ENCODE results near the gene FOXF2.

The FOXF2 gene

GRCh38 chr6:1390946-1391799 is 1.8 kb downstream of the FOXF2 start:
- DNase-seq (ENCODE audit: low read depth in 2 of 2, low spot score in 1 of 2): no peak

DNA sequence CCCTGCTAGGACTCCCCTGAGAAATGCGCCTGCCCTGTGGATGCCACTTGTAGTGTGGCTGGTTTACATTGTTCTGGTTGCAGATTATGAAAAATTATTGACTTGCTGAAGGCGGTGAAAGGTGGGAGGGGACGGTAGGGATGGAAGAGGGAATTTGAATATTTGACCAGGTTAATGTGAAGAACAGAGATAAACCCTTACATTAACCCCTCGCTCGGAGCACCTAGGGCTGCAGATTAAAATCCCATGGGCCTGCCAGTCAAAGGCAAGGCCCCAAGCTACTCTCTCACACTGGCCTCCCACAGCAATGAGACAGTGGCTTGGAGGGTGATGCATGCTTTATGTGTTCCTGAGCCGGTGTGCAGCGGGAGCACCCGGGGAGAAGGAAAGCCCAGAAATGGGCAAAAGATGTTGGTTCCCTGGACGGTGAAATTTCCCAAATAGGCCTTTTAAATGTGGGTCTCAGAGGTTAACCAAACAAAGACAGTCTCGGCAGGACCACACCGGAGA is 2.5 kb downstream of the FOXF2 start:
- DNase-seq (ENCODE audit: low read depth in 2 of 2, low spot score in 1 of 2): no peak

GRCh38 chr6:1392813-1393640 is 3.7 kb downstream of the FOXF2 start:
- no peak for DNase-seq (ENCODE audit: low read depth in 2 of 2, low spot score in 1 of 2)

- no peak for DNase-seq (ENCODE audit: low read depth in 2 of 2, low spot score in 1 of 2)
Observed at GRCh38 chr6:1393641-1394283, 4.4 kb downstream of the FOXF2 start.

DNA sequence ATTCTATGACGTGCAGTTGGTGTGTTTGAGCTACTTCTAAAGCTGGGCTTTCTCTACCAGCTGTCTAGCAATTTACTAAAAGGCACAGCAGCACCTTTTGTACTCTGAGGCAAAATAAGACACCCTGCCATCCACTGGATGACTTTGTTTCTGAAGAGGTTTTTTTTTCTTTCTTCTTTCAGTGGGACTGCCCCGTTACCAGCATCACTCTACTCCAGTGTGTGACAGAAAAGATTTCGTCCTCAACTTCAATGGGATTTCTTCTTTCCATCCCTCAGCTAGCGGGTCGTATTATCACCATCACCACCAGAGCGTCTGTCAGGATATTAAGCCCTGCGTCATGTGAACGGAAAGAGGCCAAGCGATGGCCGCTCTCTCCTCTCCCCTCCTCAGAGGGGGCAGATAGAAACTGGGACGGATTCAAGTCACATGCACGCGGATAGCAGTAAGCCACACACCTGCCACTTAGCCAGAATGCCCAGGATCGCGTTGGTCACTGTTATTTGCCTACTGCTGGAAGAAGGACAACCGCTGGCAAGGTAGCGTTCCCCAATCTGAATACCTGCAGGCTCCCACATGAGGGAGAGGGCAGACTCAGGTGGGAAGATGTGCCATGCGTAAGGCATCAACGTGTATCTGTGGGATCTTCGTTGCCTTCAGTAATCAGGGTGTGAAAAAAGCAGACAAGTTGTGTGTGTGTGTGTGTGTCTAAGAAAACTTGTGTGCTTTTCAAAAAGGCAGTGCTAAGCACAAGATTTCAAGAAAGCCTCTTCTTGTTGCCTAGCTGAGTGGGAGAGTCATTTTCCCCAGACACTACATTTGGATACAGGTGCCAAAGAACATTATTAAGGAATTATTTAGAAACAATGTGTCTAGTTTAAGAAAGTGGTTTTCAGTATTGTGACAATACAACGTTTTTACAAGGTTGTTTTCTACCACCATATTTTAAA is 5.4 kb downstream of the FOXF2 start:
- no peak for DNase-seq (ENCODE audit: low read depth in 2 of 2, low spot score in 1 of 2)

GRCh38 chr6:1395506-1395905 is 6.1 kb downstream of the FOXF2 start:
- no peak for DNase-seq (ENCODE audit: low read depth in 2 of 2, low spot score in 1 of 2)

DNA sequence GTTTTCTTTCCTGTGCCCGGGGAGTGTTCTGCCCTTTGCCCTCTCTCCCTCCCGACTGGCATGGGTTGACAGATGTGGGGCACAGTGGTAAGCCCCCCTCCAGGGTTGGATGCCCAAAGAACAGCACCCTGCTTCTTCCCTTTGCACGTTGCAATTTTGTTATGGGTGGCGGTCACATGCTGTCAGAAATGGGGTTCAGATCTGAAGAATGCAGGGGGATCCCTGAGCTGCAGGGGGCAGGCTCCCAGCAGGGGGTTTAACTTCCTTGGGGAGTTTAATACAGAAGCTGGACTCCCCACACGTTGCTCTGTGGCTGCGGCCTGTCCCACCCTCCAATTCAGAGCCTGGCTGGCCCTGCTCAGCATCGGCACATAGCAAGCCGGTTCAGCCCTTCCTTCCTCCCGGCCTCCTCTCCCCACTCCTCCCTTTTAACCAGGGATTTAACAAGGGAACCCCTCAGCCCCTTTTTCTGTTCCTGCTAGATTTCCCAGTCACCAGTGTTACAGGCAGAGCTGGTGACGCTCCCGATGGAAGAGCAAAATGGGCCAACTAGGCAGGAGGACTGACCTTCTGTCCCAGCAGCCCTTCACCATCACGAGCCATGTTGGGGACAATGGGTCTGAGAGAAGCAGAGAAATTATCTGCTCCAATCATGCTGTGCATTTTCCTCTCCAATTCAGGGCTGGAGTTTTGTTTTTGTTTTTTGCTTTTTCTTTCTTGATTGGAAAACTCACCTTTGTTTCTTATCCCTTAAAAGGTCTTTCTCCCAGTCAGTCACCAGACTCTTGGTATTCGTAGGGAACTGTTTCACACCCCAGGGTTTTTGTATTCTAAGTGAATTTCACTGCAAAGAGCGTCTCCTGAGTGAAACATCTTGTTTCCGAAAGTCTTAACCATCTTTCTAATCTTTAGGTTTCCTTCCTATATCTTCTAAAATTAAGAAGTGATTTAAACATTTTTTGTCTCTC is 6.8 kb downstream of the FOXF2 start:
- DNase-seq (ENCODE audit: low read depth in 2 of 2, low spot score in 1 of 2): no peak

DNA sequence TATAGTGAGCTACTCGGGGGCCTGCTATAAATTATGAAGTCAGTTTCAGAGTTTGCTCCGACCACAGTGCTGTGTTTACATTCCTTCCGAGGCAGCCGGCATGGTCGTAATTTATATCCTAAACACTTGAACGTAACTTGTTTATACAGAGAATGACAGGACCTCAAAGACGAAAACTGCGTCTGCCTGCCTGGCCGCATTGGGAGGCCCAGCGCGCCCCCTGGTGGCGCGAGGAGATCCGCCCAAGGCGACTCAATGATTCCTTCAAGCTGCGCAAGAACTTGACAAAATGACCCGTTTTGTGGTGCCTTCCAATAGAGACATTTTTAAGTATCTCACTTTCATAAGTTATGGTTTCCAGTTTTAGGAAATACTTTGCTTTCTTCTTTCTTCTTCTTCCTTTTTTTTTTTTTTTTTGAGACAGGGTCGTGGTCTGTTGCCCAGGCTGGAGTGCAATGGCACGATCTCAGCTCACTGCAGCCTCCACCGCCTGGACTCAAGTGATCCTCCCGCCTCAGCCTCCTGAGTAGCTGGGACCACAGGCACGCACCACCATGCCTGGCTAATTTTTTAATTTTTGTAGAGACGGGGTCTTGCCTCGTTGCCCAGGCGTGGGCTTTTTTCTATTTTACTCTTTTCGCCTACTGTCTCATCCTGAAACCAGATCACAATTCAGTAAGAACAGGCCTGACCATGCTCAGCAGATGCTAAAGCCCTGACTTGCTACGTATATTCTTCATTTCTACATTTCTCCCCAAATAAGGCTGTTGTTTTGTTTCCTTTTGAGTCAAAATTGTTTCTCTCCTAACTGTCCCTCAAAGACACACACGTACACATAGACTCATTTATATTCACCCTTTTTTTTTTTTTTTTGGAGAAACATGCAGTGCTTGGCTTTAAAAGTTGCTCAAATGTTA is 7.8 kb downstream of the FOXF2 start:
- DNase-seq (ENCODE audit: low read depth in 2 of 2, low spot score in 1 of 2): peak; percentile 25 to 51

DNA sequence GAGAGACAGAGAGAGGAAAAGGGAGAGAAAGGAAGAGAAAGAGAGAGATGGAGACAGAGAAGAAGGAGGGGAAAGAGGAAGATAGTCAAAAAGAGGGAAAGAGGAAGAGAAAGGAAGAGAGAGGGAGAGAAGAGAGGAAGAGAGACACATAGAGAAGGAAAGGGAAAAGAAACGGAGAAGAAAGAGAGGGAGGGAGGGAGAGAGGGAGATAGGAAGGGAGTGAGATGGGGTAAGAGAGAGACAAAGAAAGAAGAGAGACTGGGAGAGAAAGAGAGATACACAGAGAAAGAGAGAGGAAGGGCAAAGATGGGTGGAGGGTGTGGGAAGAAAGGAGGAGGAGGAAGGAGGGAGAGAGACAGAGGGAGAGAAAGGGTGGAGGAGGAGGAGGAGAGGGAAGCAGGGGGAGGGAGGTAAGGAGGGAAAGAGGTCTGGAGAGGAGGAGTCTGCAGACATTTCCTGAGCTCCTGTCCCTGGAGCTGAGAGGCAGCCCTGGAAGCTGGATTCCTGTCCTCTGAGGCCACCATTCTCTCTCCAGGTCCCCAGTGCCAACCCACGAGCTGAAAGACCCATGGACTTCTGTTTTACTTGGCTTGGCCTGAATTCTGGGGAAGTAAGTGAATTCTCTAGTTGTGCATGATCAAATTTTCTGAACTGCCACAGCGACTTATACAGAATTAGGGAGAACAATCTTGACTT is 9.9 kb downstream of the FOXF2 start:
- no peak for DNase-seq (ENCODE audit: low read depth in 2 of 2, low spot score in 1 of 2)

- no peak for DNase-seq (ENCODE audit: low read depth in 2 of 2, low spot score in 1 of 2)
Observed at GRCh38 chr6:1400126-1400850, 10.9 kb downstream of the FOXF2 start.

- no peak for DNase-seq (ENCODE audit: low read depth in 2 of 2, low spot score in 1 of 2)
Observed at GRCh38 chr6:1402369-1402768, 13.0 kb downstream of the FOXF2 start.

DNA sequence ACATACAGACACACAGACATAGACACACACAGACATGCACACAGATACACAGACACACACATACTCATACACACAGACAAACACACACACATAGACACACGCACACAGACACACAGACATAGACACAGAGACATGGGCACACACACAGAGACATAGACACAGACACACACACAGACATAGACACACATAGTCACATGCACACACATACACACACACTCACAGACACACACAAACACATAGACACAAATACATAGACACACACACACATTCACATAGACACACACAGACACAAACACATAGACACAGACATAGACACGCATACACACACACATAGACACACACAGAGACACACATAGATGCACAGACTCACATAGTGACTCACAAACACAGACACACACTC is 13.5 kb downstream of the FOXF2 start:
- no peak for DNase-seq (ENCODE audit: low read depth in 2 of 2, low spot score in 1 of 2)

- DNase-seq (ENCODE audit: low read depth in 2 of 2, low spot score in 1 of 2): no peak
Observed at GRCh38 chr6:1403851-1404712, 14.7 kb downstream of the FOXF2 start.

DNA sequence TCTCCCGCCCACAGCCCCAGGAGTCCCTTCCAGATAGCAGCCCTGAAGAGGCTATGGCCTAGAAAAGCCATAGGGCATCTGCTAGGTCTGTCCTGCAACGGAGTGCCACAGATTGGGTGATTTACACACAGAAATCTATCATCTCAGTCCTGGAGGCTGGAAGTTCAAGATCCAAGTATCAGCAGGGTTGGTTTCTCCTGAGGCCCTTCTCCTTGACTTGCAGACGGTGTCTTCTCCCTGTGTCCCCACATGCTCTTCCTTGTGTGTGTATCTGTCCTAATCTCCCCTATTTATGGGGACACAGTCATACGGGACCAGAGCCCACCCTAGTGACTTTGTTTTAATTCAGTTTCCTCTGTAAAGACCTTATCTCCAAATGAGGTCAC is 15.3 kb downstream of the FOXF2 start:
- DNase-seq (ENCODE audit: low read depth in 2 of 2, low spot score in 1 of 2): no peak

DNA sequence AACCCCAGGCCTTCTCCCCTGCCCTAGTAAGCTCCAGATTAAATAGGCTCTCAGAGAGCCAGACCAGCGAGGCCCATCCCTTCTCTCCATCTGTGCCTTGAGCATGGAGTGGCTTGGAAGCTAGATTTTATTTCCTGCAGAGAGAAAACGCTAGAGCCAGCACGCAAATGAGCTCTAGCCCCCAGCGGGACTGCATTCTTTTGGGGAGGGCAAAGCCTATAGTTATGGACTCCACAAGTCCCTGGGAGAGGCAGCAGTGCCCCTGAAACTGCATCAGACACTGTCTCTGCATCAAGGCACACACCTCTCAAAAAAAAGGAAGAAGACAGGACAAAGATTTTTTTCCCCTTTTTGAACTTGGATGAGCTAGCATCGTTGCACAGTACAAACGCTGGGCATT is 15.8 kb downstream of the FOXF2 start:
- no peak for DNase-seq (ENCODE audit: low read depth in 2 of 2, low spot score in 1 of 2)
